CD4-positive, alpha-beta T cell treated with Interleukin-4 for 4 hours (primary cell): ENCODE data around the gene GOPC.
A peak's percentile ranks its signal among the peaks of the same experiment; 100 is the strongest.

Experiments
- DNase-seq: peaks from one replicate; pipeline ENCODE4 v3.0.0-alpha.2; 2020

The GOPC gene

DNA sequence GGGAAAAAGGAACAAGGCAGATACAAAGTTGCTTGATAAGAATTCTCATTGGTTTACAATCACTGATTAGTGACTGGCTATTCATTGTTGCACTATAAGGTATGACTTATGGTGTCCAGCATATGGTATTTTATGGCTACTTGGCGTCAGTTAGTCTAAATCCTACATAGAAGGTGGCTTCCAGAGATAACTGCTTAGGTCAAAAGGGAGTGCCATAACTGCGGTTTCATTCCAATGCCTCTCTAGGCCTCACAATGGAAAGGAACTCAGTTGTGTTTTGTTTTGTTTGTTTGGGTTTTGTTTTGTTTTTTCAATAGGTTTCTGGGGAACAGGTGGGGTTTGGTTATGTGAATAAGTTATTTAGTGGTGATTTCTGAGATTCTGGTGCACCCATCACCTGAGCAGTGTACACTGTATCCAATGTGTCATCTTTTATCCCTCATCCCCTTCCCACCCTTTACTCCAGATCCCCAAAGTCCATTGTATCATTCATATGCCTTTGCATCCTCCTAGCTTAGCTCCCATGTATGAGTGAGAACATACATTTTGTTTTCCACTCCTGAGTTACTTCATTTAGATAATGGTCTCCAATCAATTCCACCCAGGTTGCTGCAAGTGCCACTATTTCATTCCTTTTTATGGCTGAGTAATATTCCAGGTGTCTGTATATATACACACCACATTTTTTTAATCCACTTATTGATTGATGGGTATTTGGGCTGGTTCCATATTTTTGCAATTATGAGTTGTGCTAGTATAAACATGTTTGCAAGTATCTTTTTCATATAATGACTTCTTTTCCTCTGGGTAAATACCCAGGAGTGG, 7.0 kb downstream of the GOPC start:
- DNase-seq = no peak

DNA sequence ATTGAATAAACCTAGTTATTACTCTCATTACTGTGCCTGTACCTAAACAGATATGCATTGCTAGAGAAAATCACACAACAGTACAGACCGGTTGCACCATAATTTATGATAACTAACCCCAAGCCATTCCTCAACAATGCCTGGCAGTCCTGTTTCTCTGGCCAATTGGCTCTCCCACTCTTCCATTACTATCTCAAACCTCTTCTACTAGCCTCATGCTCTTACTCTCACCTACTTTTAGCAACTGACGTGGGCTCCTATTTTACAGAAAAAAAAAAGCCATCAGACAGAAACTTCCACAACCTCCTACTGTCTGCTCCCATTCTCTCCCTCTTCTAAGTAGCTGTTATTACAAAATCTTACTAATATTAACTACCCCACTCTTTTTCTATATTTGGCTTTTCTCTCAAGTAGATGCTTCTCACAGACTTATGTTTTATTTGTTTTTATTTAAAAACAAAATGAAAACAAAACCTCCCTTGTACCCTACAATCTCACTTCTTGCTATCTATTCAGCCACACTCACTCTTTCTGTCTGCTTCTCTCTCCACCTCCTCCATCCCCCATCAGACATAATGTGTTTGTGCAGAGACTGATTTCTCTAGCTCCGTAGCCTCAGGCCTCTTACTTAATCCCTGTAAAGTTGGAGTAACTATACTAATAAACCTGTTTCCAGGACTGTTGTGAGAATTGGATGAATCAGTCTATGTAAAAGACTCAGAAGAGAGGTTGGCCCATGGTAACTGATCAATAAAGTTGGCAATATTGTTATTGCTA, 9.1 kb downstream of the GOPC start:
- no peak for DNase-seq

DNA sequence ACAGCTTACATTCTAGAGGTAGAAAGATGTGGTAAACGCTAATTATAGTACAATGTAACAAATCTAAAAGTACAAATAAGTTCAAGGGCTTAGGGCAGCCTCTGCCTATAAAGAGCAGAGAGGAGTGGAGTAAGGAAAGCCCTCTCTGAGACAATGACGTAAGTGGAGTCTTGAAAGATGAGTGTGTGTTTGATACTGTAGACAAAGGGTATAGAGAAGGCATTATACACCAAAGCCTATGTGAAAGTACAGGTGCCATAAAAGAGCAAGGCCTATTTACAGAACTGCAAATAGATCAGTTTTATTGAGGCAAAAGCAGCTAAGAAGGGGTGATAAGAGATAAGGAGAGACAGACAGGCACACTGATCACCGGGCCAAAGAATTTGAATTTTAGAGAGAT, 10.9 kb downstream of the GOPC start:
- no peak for DNase-seq

DNA sequence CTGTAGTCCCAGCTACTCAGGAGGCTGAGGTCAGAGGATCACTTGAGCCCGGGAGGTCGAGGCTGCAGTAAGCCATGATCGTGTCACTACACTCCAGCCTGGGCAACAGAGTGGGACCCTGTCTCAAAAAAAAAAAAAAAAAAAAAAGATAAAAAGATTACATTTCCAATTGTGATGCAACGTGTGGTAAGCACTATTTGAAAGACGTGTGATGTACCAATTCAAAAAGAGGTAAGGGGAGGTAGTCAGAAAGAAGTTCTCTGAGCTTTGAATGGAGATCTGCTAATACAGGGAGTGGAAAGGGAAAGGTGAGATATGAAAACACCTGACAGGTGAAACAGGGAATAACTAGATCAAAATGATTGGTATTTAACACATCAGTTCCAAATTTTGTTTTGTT, 11.9 kb downstream of the GOPC start:
- no peak for DNase-seq

GRCh38 chr6:117585647-117586046, 16.7 kb downstream of the GOPC start:
- no peak for DNase-seq

- DNase-seq = no peak
Observed at GRCh38 chr6:117574198-117574597, 28.1 kb downstream of the GOPC start.

GRCh38 chr6:117573006-117573680, 29.2 kb downstream of the GOPC start:
- DNase-seq = no peak

GRCh38 chr6:117568831-117569410, 33.4 kb downstream of the GOPC start:
- DNase-seq = no peak

DNA sequence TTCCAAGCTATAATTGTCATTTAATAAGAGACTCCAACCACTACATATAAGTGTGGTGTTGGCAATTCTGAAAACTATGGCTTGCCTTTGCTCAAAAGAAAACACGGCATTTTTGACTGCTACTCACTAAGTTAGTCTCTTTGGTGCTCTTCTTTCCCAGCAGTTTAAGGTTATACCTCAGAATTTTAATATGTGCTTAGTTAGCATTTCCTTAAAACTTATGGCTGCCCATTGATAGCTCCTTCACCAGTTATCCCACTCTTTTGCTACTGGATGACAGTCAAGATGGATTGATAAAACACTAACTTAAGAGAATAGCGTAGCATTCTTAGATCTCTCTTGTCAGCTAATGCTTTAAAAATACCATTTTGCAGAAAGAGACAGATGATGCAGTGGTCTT, 34.1 kb downstream of the GOPC start:
- no peak for DNase-seq

- no peak for DNase-seq
Observed at GRCh38 chr6:117564681-117565080, 37.6 kb downstream of the GOPC start.

GRCh38 chr6:117561128-117561527, 41.2 kb downstream of the GOPC start:
- no peak for DNase-seq

- no peak for DNase-seq
Observed at GRCh38 chr6:117559299-117559698, 43.0 kb downstream of the GOPC start.

GRCh38 chr6:117558818-117559217, 43.5 kb downstream of the GOPC start:
- DNase-seq = no peak

GRCh38 chr6:117557951-117558350, 44.4 kb downstream of the GOPC start:
- DNase-seq = no peak

DNA sequence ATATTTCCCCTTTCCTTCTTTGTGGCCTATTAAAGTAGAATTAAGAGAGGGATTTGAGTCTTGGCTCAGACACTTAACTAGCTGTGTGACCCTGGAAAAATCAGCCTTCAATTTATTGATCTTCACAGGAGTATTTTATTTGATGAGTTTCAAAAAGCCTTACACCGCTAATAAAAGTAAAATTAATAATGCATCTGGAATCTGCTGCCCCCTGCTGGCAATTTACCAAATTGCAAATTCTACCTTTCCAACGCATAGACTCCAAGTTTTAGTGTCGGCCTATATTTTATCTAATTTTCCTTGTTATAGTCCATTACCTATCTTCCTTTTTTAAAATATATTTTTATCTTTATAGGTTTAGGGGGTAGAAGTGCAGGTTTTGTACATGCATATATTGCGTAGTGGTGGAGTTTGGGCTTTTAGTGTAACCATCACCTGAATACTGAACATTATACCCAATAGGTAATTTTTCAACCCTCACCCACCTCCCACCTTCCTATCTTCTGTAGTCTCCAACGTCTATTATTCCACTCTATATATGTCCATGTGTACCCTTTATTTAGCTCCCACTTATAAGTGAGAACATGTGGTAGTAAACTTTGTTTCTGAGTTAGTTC, 46.3 kb downstream of the GOPC start:
- peak; percentile 60 for DNase-seq

DNA sequence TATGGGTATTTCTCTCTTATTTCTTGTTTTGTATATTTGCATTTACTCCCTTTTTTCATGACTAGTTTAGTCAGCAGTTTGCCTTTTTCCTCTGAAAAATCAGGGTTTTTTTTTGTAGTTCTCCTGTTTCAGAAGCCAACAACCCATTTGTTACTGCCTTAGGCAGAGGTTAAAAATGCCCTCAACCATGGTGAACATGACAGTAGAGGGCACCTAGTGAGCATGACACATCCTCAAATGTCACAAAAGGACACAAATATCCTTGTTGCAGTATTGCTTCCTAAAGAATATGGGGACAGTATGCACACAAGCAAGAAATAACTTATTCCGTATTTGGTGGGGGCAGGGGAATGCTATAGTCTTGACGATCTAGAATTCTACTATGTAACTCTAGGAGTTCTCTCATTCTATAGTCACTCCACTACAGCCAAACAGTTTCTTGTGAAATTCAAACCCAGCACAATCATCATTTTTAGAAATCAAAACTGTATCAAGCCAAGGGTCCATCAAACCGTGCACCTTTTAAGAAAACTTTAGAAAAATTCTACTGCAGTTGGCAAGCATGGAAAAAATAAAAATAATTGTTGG, 47.0 kb downstream of the GOPC start:
- no peak for DNase-seq

DNA sequence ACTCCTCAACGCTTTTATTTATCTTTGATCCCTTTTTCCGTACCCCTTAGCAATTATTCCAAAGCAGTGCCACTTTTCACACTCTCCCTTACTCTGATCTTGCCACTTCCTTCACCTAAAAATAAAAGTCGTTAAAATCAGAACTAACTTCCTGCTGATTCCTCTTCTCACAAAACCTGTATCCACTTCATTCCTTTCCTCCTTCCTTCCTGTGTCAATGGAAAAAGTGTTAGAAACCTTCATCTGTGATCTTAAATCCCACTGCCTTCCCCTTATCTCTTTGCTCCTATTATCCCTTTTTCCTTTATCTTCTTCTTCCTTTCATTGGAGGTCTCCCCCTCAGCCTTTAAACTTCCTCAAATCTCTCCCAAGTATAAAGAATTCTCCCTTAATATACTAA, 49.2 kb downstream of the GOPC start:
- no peak for DNase-seq

DNA sequence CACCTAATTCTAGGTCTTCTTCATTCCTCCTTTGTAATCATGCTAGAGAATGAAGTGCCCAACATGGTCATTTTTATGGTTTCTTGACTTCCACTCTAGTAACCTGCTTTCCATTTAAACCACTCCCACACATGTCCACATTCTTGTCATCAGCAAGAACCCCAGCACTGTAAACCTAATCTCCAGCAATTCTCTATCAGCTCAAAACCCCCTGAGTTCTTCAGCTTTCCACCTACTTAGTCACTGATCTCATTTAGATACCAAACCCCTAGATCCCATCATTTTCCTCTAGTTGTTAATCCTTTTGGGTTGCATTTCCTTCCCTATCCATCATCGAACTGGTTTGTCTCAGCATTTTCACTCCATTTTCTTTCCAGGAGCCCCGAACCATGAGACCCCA, 49.7 kb downstream of the GOPC start:
- DNase-seq = no peak

DNA sequence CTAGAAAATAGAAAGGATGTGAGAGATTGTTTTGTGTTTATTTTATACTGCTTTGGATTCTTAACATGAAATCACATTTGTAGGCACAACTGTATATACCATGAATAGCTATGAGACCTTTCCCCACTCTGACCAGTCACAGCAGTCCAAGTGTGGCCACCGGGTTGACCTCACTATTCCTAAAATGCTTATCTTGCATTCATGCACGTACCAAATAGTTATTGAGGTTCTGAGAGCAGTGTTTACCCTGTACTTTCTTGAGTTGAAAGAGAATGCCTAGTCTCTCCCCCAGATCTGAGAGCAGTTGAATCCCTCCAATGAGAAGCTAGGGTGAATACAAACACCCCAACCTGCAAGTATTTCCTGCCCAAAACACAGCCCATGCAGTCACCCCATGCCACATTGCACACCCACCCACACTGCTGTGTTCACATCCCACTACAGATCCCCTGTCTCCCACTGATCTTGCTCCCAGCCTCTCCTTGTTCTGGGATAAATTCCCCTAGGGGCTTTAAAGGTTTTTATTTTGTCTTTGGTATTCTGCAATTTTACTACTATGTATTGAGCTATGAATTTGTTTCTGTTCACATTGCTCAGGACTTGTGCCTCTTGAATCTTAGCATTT, 51.6 kb downstream of the GOPC start:
- DNase-seq = peak; percentile 10

DNA sequence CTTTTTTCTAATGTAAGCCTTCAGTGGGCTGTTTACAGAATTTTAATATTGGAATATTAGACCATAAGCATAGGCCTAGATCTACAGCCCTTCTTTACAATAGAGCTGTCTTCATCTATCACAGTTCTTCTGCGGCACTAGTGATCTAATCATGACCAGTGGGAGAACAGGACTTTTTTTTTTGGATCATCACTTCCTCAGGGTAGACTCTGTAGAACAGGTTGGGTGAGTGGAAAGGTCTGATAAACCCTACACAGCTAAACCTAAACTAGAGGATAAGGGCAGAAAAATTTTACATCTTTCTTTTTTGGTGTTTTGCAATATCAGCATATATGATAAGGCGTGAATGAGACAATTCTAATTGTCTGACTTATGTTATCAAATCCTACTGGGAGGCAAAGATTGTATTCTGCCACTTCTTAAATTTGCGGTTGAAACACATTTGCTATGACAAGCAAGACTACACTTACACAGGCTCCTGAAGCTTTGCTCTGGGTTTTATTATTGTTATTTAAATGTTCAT, 52.2 kb downstream of the GOPC start:
- DNase-seq = no peak

GRCh38 chr6:117549611-117550010, 52.7 kb downstream of the GOPC start:
- peak; percentile 54 for DNase-seq

DNA sequence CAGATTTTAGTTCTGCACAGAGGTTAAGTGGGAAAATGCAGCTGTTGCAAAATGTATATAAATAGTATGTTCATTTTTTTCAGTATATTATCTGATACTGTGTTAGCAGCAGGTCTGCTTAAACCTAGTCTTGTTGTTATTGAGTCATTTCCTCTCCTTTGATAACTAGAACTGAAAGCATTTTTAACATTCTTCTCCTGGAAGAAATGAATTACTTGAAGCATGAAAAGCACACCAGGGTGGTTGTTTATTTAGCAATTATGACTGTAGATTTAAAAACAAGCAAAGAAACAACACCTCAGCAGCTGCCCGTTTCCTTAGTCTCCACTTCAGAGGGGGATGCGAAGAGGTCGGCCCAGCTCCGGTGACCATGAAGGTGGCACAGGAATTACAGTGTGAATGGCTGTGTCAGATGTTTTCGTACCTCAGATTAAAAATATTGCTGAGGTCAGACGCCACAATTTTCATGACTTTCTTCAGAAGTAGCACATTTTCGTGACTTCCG, 53.5 kb downstream of the GOPC start:
- DNase-seq = peak; percentile 74
